LNCaP clone FGC (cell line): ENCODE data around the gene MSX2.

ENCODE experiments used
- DNase-seq: peaks from one replicate; pipeline ENCODE4 v3.0.0-alpha.2; 2011; ENCODE audit warnings: low read depth
- H3K4me3 ChIP-seq: 2 replicates; pipeline ENCODE4 v1.5.1; 2011; ENCODE audit warnings: mild to moderate bottlenecking, low read depth, low read length, control low read depth
- CTCF ChIP-seq: IDR thresholded peaks from 2 replicates; pipeline ENCODE4 v1.5.1; 2012; ENCODE audit warnings: mild to moderate bottlenecking; ENCODE audit not compliant: control insufficient read depth, insufficient read depth; ENCODE audit errors: extremely low read depth

Gene MSX2

GRCh38 chr5:174744896-174745295 lies 20.5 kb downstream of the MSX2 start:
- TF ChIP-seq CTCF: no peak
- no peak for DNase-seq
- no peak overlapping the region for H3K4me3 ChIP-seq

- TF ChIP-seq CTCF: no peak
- H3K4me3 ChIP-seq: no peak overlapping the region
- DNase-seq: no peak
Measured at GRCh38 chr5:174745590-174746103, 21.3 kb downstream of the MSX2 start.

GRCh38 chr5:174750711-174751110 lies 26.3 kb downstream of the MSX2 start:
- DNase-seq: no peak
- TF ChIP-seq CTCF: no peak
- no peak overlapping the region for H3K4me3 ChIP-seq

GRCh38 chr5:174751154-174752000 lies 27.0 kb downstream of the MSX2 start:
- DNase-seq: no peak
- no peak overlapping the region for H3K4me3 ChIP-seq
- 0 out of 2 replicates have a peak, but pooled peaks have one; percentile 2 for TF ChIP-seq CTCF

- no peak for TF ChIP-seq CTCF
- DNase-seq: no peak
- H3K4me3 ChIP-seq: no peak overlapping the region
Measured at GRCh38 chr5:174752121-174752520, 27.7 kb downstream of the MSX2 start.

- DNase-seq: no peak
- TF ChIP-seq CTCF: peak; percentile 62
- H3K4me3 ChIP-seq: no peak overlapping the region
Measured at GRCh38 chr5:174755106-174755505, 30.7 kb downstream of the MSX2 start.
